ES-I3 (cell line): Measurements from ENCODE around the gene PLD4.

ENCODE experiments used
- H3K36me3 ChIP-seq: 2 replicates; pipeline ENCODE4 v1.6.1; 2013; ENCODE audit warnings: mild to moderate bottlenecking, low read length, control low read depth, moderate library complexity; ENCODE audit not compliant: insufficient read depth
- H3K4me1 ChIP-seq: 2 replicates; pipeline ENCODE4 v1.6.1; 2013; ENCODE audit warnings: mild to moderate bottlenecking, control low read depth, low read length; ENCODE audit not compliant: insufficient read depth
- H3K9ac ChIP-seq: 2 replicates; pipeline ENCODE4 v1.6.1; 2013; ENCODE audit warnings: low read depth, mild to moderate bottlenecking, low read length, moderate library complexity
- H3K9me3 ChIP-seq: 2 replicates; pipeline ENCODE4 v1.6.1; 2013; ENCODE audit warnings: mild to moderate bottlenecking, low read length, moderate library complexity; ENCODE audit not compliant: control insufficient read depth, insufficient read depth

The PLD4 gene, protein sequence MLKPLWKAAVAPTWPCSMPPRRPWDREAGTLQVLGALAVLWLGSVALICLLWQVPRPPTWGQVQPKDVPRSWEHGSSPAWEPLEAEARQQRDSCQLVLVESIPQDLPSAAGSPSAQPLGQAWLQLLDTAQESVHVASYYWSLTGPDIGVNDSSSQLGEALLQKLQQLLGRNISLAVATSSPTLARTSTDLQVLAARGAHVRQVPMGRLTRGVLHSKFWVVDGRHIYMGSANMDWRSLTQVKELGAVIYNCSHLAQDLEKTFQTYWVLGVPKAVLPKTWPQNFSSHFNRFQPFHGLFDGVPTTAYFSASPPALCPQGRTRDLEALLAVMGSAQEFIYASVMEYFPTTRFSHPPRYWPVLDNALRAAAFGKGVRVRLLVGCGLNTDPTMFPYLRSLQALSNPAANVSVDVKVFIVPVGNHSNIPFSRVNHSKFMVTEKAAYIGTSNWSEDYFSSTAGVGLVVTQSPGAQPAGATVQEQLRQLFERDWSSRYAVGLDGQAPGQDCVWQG

DNA sequence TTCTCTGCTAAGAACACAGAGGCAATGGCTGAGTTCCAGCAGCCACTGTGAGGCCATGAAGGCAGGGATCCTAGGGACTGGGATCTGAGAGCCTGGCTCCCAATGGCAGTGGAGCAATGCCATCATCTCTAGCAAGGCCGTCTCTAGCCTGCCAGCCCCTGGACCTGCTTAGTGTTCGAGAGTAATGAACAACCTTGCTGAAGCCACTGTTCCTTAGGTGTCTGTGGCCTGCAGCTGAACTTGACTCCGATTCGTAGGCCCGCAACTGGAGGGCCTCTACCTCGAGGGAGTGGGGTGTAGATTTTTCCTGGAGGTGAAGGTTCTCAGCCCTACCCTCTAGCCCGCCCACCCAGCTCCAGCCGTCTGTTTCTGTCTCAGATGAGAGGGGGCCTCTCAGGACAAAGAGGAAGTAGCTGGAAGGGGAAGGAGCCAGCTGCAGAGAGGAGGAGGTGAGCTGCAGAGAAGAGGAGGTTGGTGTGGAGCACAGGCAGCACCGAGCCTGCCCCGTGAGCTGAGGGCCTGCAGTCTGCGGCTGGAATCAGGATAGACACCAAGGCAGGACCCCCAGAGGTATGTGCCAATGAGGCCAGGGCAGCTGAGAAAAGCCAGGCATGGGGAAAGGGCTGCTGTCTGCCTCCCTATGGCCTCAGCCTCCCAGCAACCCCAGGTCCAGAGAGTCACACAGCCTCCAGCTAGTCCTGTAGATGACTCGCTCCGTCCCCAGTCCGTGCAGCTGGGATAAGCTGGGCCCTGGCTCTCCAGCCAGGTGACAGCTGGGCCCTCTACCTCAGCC is at the start of gene PLD4:
Gene PLD4 (plus strand): TSS at position 459 of the 793 bp plus-strand sequence. CDS start 2,262 bp downstream, outside the sequence.
- Histone ChIP-seq H3K9me3 (no peaks in the 10 kb centered on the region), H3K9ac (no peak within 1 kb of the TSS), H3K4me1 (no peaks in the 10 kb centered on the region), H3K36me3 (no peaks in the 10 kb centered on the region)

DNA sequence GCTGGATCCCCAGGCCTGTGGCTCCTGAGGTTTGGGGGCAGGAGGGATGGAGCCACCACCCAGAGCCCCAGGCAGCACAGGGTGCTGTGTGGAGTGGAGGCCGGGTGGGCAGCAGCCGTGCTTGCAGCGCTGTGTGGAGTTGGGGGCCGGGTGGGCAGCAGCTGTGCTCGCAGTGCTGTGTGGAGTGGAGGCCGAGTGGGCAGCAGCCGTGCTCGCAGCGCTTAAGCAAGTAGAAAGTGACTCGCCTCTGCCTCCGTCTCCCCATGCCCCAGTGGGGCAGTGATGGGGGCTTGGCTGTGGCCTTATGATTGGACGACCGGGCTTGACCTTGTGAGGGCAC is 49.3 kb upstream of the PLD4 start:
- H3K9me3 ChIP-seq, result no peaks in the 10 kb centered on the region
- peaks cover 24% of the 10 kb centered on the region for H3K4me1 ChIP-seq
- H3K36me3 ChIP-seq, result no peaks in the 10 kb centered on the region
- no peak overlapping the region for H3K9ac ChIP-seq

DNA sequence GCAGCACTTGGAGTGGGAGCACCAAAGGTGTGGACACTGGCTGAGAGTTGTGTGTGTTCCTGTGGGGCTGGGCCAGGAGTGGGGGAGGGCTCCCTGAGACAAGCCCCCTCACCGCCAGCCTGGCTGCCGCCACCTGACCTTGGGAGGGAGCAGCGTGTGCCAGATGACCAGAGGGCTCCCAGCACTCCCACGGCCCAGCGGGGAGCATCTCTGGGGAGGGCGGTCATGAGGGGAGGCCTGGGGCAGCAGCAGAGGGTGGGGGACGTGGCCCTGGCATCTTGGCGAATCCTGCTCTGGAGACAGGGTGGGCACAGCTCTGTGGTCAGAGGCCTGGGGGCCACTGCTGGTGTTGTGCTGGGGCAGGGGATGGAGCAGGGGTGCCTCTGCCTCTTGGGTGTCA is 48.9 kb upstream of the PLD4 start:
- peaks cover 24% of the 10 kb centered on the region for H3K4me1 ChIP-seq
- H3K9me3 ChIP-seq, result no peaks in the 10 kb centered on the region
- no peak overlapping the region for H3K9ac ChIP-seq
- H3K36me3 ChIP-seq, result no peaks in the 10 kb centered on the region

DNA sequence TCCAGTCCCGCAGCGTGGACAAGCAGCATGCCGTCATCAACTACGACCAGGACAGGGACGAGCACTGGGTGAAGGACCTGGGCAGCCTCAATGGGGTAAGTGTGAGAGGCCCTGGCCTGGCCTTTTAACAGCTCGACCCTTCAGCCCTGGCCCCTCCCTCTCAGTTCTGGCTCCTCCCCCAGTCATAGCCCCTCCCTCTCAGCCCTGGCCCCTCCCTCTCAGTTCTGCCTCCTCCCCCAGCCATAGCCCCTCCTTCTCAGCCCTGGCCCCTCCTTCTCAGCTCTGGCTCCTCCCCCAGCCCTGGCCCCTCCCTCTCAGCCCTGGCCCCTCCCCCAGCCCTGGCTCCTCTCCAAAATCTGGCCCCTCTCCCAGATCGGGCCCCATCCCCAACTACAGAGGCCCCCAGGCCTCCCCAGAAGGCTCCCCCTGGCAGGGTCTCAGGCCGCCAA is 48.4 kb upstream of the PLD4 start:
- no peaks in the 10 kb centered on the region for H3K36me3 ChIP-seq
- peaks cover 24% of the 10 kb centered on the region for H3K4me1 ChIP-seq
- no peak overlapping the region for H3K9ac ChIP-seq
- no peaks in the 10 kb centered on the region for H3K9me3 ChIP-seq

DNA sequence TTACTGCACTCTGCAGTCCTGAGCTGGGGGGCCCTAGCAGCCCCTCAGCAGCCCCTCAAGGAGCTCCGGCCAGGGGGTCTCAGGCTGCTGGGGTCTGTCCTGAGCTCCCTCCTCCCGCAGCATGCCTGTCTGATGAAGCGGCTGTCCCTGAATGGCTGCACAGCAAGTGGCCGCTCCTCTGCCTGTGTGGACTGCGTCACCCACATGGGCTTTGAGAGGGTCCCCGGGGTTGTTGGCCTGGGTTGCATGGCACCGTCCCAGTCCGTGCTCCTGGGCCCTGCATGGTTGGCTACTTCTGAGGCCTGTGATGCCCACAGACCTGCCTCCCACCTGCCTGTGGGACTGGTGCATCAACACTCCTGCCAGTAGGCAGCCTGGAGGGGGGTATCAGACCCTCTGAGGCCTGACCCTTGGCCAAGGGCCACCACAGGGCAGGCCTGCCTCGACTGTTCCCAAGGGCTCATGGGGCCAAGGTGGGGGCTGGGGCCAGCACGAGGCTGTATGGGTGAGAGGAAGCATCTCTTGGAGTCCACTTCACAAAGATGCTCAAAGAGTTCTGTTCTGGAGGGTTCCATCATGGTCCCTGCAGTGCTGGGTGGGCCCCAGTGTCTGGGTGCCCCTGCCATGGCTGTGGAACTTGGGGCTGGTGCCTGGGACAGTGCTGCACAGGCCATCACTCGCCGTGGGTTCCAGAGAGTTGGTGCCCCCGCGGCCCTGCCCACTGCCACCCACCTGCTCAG is 47.4 kb upstream of the PLD4 start:
- Histone ChIP-seq H3K4me1 (peaks cover 29% of the 10 kb centered on the region), H3K36me3 (no peaks in the 10 kb centered on the region), H3K9ac (no peak overlapping the region)

DNA sequence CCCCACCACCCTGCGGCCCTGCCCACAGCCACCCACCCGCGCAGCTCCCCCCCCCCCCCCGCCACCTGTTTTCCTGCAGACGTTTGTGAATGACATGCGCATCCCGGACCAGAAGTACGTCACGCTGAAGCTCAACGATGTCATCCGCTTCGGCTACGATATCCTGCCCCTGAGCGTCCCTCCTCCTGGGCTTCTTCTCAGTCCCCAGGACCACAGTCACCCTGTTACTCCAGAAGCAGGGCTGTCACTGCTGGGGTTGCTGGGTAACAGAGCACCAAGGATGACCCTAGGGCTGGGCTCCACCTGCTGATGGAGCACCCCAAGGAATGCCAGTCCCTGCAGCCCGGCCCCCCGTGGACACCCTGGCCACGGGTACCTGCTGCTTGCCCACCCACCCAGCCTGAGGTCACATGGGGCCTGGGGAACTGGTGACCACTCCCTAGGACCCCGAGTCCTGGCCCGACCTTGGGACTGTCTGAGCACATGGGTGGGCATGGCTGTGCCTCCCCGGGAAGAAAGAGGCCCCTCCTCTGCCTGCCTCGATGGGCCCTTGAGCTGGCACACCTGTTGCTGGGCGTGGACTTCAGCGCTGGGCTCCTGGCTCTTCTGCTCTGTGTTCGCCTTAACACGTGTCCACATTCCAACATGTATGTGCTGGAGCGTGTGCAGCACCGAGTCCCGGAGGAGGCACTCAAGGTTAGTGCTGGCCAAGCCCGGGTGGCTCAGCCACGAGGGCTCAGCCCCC is 46.7 kb upstream of the PLD4 start:
- no peak overlapping the region for H3K9ac ChIP-seq
- H3K9me3 ChIP-seq, result no peaks in the 10 kb centered on the region
- H3K4me1 ChIP-seq, result peaks cover 27% of the 10 kb centered on the region
- H3K36me3 ChIP-seq, result no peaks in the 10 kb centered on the region

More for the DNA sequence above, 47.4 kb upstream of the PLD4 start:
- no peaks in the 10 kb centered on the region for H3K9me3 ChIP-seq

DNA sequence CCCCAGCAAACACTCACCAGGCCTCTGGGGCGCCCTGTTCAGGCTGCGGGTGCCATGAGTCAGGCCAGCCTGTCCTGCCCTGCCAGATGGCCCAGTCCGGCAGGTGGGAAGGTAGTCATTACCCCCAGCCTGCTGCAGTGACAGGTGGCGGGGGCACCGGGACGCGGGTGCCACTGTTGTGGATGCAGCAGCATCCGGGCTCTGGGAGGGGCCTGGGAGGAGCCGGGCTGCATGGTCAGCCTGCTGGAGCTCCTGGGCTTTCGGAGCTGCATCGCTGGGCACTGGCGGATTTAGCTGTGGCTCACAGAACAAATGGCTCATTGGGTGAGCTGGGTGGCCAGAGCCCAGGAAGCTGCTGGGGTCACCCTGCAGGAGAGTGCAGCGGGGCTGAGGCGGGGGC is 46.1 kb upstream of the PLD4 start:
- peaks cover 21% of the 10 kb centered on the region for H3K4me1 ChIP-seq
- no peak overlapping the region for H3K9ac ChIP-seq
- H3K9me3 ChIP-seq, result no peaks in the 10 kb centered on the region
- H3K36me3 ChIP-seq, result no peaks in the 10 kb centered on the region

DNA sequence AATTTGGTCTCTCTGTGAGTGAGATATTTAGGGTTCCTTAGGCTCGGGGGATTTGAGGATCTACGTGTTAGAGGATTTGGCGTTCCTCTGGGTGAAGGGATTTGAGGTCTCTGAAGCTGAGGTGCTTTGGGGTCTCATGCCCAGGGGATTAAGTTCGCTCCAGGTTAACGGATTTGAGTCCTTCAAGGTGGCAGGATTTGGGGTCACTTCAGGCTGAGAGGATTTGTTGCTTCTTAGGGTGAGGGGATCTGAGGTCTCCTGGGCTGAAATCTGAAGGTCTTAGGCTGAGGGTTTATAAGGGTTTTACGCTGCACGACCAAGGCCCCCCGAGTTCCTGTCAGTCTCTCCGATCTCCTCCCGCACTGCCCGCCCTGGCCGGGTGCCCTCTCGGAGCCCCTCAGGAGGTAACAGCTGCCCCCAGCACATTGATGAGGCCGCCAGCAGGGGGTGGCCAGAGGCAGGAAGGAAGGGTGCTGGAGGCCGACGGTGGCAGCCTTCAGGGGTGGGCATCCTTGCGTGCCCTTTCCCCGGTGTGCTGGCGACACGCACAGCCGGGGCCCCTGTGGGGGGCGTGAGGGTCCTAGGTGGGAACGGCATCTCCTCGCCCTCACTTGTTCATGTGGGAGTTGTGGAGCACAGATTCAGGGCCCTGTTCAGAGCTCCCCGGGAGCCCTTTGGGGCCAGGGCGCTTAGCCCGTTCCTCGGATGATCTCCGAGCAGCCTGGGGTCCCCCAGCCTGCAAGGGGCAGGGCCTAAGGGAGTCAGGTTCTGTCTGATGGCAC is 45.3 kb upstream of the PLD4 start:
- no peak overlapping the region for H3K9ac ChIP-seq
- no peaks in the 10 kb centered on the region for H3K36me3 ChIP-seq
- peaks cover 18% of the 10 kb centered on the region; the same call in 1 of the 2 replicates for H3K4me1 ChIP-seq
- no peaks in the 10 kb centered on the region for H3K9me3 ChIP-seq

DNA sequence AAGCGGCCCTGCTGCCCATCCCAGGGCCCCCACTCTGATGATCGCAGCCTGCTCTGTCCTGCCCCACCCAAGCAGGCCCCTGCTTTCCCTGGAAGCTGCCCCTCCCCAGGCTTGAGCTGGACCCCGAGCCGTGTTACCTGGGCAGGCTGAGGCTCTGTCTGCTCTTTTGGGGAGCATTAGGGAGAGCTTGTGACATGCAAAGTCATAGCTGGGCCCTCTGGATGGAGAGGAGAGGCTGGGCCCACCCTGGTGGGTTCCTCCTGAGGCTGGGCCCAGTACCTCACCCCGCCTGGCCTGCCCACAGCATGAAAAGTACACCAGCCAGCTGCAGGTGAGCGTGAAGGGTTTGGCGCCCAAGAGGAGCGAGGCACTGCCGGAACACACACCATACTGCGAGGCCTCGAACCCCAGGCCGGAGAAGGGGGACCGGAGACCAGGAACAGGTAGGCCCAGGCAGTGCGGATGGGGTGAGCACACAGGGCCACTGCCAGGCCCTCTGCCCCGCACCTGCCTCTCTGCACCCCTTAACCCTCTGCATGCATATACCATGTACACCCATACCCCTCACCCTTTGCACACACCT is 44.6 kb upstream of the PLD4 start:
- H3K9ac ChIP-seq, result no peak overlapping the region
- H3K9me3 ChIP-seq, result no peaks in the 10 kb centered on the region
- H3K4me1 ChIP-seq, result peaks cover 18% of the 10 kb centered on the region; the same call in 1 of the 2 replicates
- H3K36me3 ChIP-seq, result no peaks in the 10 kb centered on the region

DNA sequence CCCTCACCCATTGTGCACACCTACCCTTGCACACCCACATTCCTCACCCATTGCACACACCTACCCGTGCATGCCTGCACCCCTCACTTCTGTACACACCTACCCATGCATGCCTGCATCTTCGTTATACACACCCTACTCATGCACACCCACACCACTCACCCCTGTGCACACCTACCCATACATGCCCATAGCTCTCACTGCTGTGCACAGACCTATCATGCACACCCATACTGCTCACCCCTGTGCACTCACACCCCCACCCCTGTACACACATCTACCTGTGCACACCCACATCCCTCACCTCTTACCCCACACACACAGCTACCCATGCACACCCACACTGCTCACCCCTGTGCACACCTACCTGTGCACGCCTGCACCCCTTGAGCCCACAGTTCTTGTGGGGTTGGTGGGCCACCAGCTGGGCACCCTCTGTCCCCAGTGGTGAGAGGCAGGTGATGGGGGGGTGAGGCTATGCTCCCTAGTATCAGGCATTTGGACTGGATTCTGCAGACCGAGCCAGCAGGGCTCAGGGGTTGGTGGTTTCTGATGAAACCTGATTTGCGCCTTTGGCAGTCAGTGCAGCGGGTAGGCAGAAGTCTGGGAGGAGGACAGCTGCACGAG is 44.0 kb upstream of the PLD4 start:
- no peaks in the 10 kb centered on the region for H3K9me3 ChIP-seq
- no peak overlapping the region for H3K9ac ChIP-seq
- peaks cover 18% of the 10 kb centered on the region; the same call in 1 of the 2 replicates for H3K4me1 ChIP-seq
- no peaks in the 10 kb centered on the region for H3K36me3 ChIP-seq

DNA sequence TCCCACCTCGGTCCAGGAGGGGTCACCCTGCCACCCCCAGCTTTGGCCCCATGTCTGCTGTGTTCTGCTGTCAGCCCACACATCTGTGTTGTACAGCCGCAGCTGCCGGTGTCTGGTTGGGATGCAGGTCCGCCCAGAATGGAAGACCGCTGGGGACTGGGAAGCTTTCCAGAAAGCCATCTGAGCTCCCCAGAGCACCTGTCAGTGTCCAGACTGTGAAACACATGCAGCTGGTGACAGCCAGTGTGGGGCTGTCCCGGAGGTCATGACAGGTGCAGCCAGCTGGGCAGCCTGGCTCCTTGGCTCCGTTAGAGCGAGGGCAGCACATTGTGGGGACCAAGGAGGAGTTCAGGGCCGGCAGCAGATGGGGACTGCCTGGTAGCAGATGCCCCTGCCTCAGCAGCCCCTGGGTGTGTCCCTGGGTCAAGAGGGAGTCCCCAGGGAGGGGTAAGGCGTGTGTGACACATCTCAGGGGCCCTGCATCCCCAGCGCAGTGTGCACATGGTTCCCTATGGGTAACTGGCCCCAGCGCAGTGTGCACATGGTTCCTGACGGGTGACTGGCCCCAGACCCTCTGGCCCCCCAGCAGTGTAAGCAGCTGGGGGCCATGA is 43.2 kb upstream of the PLD4 start:
- Histone ChIP-seq H3K4me1 (peaks cover 13% of the 10 kb centered on the region; the same call in 1 of the 2 replicates), H3K9me3 (no peaks in the 10 kb centered on the region), H3K9ac (no peak overlapping the region), H3K36me3 (no peaks in the 10 kb centered on the region)

DNA sequence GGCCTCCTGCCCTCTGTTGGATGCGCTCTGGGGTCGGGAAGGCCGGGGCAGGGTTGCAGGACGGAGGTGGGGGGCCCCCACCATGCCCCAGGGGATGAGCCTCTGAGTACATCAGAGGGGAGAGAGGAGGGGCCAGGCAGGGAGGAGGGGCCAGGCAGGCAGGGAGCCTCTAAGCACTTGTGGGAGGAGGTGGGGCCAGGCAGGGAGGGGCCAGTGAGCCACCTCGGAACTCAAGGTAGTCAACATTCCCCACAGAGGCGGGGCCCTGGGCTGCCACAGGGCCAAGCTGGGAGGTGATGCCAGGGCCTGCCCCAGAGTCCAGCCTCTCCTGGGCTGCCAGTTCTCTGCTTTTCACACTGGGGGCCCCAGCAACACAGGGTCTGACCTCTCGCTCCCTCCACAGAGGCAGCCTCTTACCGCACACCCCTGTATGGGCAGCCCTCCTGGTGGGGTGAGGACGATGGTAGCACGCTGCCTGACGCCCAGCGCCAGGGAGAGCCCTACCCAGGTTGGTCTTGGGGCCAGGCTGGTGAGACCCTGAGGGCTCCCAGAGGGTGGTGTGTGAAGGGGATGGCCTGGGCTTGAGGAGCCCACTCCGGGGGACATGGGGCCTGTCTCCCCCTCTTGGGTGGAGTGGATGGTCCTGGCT is 42.2 kb upstream of the PLD4 start:
- Histone ChIP-seq H3K36me3 (no peaks in the 10 kb centered on the region), H3K9ac (no peak overlapping the region), H3K4me1 (peaks cover 10% of the 10 kb centered on the region; the same call in 1 of the 2 replicates), H3K9me3 (no peaks in the 10 kb centered on the region)
